Measurements from ENCODE around the gene GALNT14. TPM values are rescaled to one million over a fixed set of nuclear protein-coding genes. Genes with fewer than 3 reads are reported as not detected.

The GALNT14 gene
- total and polyA plus RNA-seq, 2 donors (not counting 1 experiment from before 2014, with no cell fraction given) = 3.1 to 6.2 TPM

DNA sequence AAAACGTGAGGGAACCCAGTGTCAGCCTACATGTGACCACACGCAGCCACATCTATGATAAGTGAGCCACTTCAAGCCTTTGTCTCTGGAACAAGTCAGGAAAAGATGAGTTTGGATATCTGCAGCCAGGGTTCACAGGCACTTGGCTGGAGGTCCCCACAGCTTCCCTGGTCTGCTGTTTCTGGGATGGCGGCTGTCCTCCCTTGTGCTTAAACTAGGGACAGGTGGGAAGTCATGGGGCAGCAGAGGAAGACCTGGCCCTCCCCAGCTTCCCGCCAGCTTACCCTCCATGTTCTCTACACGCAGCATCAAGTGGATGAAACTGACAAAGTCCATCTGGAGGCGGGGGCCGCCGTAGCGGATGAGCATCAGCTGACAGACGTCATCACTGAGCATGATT, 38.5 kb upstream of the GALNT14 start:
- no peak overlapping the region for H3K27ac ChIP-seq (ENCODE audit: low read length in 2 of 2)
- H3K9ac ChIP-seq (ENCODE audit: low read length) = no peak overlapping the region
- H2AFZ ChIP-seq (ENCODE audit: insufficient read depth, low read depth, low read length, poor library complexity, severe bottlenecking) = no peak overlapping the region
- no peaks in the 10 kb centered on the region for H3K36me3 ChIP-seq (replicated peaks in 1 of 2; ENCODE audit: control extremely low read depth in 1 of 2, control insufficient read depth in 1 of 2, extremely low read depth in 1 of 2, insufficient read depth in 2 of 2, low read length in 1 of 2)
- Mint-ChIP-seq H3K4me1 (peaks cover 4% of the 10 kb centered on the region), H3K9me3 (ENCODE audit: insufficient read depth) (no peaks in the 10 kb centered on the region), H3K27me3 (no peaks in the 10 kb centered on the region), H3K27ac (no peak overlapping the region), H3K4me3 (no peak overlapping the region)
- ChIA-PET CTCF (interaction anchor here (1.3 to 1.9 kb wide), 3 partner anchors 10 to 156 kb away, joined by 4 to 5 read pairs (median 5); no protein-coding TSS in a partner anchor), POLR2A (no interaction called here)
- no peaks in the 10 kb centered on the region for H3K79me2 ChIP-seq (ENCODE audit: control insufficient read depth, insufficient read depth, low read length)
- H3K9me3 ChIP-seq (ENCODE audit: control extremely low read depth in 1 of 3, control insufficient read depth in 2 of 3, insufficient read depth in 1 of 3, low read length in 2 of 3) = no peaks in the 10 kb centered on the region
- no peak overlapping the region for H3K4me2 ChIP-seq (replicated peaks; ENCODE audit: low read depth, low read length, poor library complexity, severe bottlenecking)
- TF ChIP-seq EZH2 (IDR thresholded peaks at IDR 0.05; ENCODE audit: borderline replicate concordance, insufficient read depth, low read depth, low read length, poor library complexity, severe bottlenecking) = no peak
- TF ChIP-seq, protein P1, sequence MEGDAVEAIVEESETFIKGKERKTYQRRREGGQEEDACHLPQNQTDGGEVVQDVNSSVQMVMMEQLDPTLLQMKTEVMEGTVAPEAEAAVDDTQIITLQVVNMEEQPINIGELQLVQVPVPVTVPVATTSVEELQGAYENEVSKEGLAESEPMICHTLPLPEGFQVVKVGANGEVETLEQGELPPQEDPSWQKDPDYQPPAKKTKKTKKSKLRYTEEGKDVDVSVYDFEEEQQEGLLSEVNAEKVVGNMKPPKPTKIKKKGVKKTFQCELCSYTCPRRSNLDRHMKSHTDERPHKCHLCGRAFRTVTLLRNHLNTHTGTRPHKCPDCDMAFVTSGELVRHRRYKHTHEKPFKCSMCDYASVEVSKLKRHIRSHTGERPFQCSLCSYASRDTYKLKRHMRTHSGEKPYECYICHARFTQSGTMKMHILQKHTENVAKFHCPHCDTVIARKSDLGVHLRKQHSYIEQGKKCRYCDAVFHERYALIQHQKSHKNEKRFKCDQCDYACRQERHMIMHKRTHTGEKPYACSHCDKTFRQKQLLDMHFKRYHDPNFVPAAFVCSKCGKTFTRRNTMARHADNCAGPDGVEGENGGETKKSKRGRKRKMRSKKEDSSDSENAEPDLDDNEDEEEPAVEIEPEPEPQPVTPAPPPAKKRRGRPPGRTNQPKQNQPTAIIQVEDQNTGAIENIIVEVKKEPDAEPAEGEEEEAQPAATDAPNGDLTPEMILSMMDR (IDR thresholded peaks at IDR 0.05) = no peak
- no peak for DNase-seq
- no peaks in the 10 kb centered on the region for H4K20me1 ChIP-seq (ENCODE audit: control insufficient read depth, insufficient read depth, low read length, poor library complexity, severe bottlenecking)
- intact Hi-C loops (cut with micrococcal nuclease) = no loop called here
- peaks cover 2 to 4% of the 10 kb centered on the region in 2 donors for H3K4me1 ChIP-seq (ENCODE audit: control insufficient read depth in 2 of 2, insufficient read depth in 2 of 2, low read length in 2 of 2)
- ATAC-seq (ENCODE audit: low read depth) = no peak
- WGBS (ENCODE audit: insufficient coverage) = 83% methylated on average over 6 of the region's 10 CpGs
- no peaks in the 10 kb centered on the region for H3K27me3 ChIP-seq (replicated peaks in 1 of 4; ENCODE audit: control extremely low read depth in 1 of 4, control insufficient read depth in 3 of 4, insufficient read depth in 4 of 4, low read length in 3 of 4)
- no peak overlapping the region for H3K4me3 ChIP-seq (ENCODE audit: control extremely low read depth in 1 of 5, extremely low read depth in 1 of 5, insufficient read depth in 1 of 5, low read depth in 2 of 5, low read length in 4 of 5)

DNA sequence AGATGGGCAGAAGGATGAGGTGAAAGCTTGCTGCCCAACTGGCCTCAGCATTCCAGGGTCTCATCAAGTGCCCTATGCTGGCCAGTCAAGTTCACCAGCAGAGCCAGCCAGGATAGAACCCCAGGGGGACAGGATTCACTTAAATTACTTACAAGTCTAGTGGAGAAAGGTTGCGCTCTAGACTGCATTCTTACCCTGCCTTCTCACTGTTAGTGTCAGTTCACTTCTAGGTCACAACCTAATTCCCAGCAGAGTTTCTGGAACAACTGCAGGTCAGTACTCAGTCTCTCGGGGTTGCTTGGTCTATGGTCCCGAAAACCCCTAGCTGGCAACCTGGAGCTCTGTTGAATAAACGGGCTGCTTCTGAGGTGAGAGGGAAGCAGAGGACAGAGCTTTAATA, 32.9 kb upstream of the GALNT14 start:
- no peak for ATAC-seq (ENCODE audit: low read depth)
- no peaks in the 10 kb centered on the region for H3K9me3 Mint-ChIP-seq (ENCODE audit: insufficient read depth)
- Histone ChIP-seq H3K4me3 (ENCODE audit: control extremely low read depth in 1 of 5, extremely low read depth in 1 of 5, insufficient read depth in 1 of 5, low read depth in 2 of 5, low read length in 4 of 5) (no peak overlapping the region), H3K9ac (ENCODE audit: low read length) (no peak overlapping the region), H4K20me1 (ENCODE audit: control insufficient read depth, insufficient read depth, low read length, poor library complexity, severe bottlenecking) (no peaks in the 10 kb centered on the region), H2AFZ (ENCODE audit: insufficient read depth, low read depth, low read length, poor library complexity, severe bottlenecking) (no peak overlapping the region), H3K79me2 (ENCODE audit: control insufficient read depth, insufficient read depth, low read length) (no peaks in the 10 kb centered on the region), H3K27ac (ENCODE audit: low read length in 2 of 2) (no peak overlapping the region), H3K9me3 (ENCODE audit: control extremely low read depth in 1 of 3, control insufficient read depth in 2 of 3, insufficient read depth in 1 of 3, low read length in 2 of 3) (no peaks in the 10 kb centered on the region), H3K4me2 (replicated peaks; ENCODE audit: low read depth, low read length, poor library complexity, severe bottlenecking) (no peak overlapping the region), H3K36me3 (replicated peaks in 1 of 2; ENCODE audit: control extremely low read depth in 1 of 2, control insufficient read depth in 1 of 2, extremely low read depth in 1 of 2, insufficient read depth in 2 of 2, low read length in 1 of 2) (no peaks in the 10 kb centered on the region), H3K27me3 (replicated peaks in 1 of 4; ENCODE audit: control extremely low read depth in 1 of 4, control insufficient read depth in 3 of 4, insufficient read depth in 4 of 4, low read length in 3 of 4) (no peaks in the 10 kb centered on the region), H3K4me1 (ENCODE audit: control insufficient read depth in 2 of 2, insufficient read depth in 2 of 2, low read length in 2 of 2) (peaks cover 7 to 20% of the 10 kb centered on the region in 2 donors)
- no peak overlapping the region for H3K4me3 Mint-ChIP-seq
- H3K27me3 Mint-ChIP-seq = no peaks in the 10 kb centered on the region
- POLR2A ChIA-PET = no interaction called here
- intact Hi-C loops (cut with micrococcal nuclease) = loop anchor here (2.0 to 5.0 kb wide), 2 partner anchors 61 to 86 kb away; partner anchors contain the start of gene EHD3
- peaks cover 20% of the 10 kb centered on the region for H3K4me1 Mint-ChIP-seq
- CTCF ChIA-PET = interaction anchor here (1.1 to 5.9 kb wide), 21 partner anchors 9 to 1006 kb away, joined by 3 to 115 read pairs (median 14); partner anchors contain the start of genes CAPN14, EHD3 and GALNT14
- no peak for DNase-seq
- 100% methylated on average over 3 of the region's 4 CpGs for WGBS (ENCODE audit: insufficient coverage)
- peak overlapping the region; percentile 32 for H3K27ac Mint-ChIP-seq
- TF ChIP-seq EZH2 (IDR thresholded peaks at IDR 0.05; ENCODE audit: borderline replicate concordance, insufficient read depth, low read depth, low read length, poor library complexity, severe bottlenecking) = no peak
- TF ChIP-seq, protein P1 (IDR thresholded peaks at IDR 0.05) = no peak

All from B cell (primary cell).